ENCODE measurements around the gene NPAP1.
"Not testable (repeated sequence)": the region's sequence is repeated elsewhere in the genome, so short reads cannot be mapped to it uniquely, and the experiment has no call there.

Gene NPAP1, protein sequence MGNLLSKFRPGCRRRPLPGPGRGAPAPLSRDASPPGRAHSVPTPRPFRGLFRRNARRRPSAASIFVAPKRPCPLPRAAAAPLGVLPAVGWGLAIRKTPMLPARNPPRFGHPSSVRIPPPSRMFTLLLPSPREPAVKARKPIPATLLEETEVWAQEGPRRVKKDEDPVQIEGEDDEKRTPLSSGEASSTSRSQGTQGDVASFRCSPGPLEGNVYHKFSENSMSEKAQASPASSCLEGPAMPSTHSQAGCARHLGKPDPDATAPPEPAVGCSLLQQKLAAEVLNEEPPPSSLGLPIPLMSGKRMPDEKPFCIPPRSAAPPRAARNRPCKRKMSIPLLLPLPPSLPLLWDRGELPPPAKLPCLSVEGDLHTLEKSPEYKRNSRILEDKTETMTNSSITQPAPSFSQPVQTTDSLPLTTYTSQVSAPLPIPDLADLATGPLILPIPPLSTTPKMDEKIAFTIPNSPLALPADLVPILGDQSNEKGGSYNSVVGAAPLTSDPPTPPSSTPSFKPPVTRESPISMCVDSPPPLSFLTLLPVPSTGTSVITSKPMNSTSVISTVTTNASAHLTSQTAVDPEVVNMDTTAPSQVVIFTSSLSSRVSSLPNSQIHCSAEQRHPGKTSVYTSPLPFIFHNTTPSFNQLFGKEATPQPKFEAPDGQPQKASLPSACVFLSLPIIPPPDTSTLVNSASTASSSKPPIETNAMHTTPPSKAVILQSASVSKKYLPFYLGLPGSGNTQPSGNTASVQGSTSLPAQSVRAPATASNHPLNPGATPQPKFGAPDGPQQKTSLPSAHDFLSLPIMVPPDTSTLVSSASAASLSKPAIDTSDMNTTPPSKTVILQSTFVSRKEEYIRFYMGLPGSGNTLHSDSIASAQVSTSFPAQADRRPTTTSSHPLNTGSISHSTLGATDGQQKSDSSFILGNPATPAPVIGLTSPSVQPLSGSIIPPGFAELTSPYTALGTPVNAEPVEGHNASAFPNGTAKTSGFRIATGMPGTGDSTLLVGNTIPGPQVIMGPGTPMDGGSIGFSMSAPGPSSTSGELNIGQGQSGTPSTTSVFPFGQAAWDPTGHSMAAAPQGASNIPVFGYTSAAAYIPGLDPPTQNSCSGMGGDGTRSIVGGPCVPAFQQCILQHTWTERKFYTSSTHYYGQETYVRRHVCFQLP

DNA sequence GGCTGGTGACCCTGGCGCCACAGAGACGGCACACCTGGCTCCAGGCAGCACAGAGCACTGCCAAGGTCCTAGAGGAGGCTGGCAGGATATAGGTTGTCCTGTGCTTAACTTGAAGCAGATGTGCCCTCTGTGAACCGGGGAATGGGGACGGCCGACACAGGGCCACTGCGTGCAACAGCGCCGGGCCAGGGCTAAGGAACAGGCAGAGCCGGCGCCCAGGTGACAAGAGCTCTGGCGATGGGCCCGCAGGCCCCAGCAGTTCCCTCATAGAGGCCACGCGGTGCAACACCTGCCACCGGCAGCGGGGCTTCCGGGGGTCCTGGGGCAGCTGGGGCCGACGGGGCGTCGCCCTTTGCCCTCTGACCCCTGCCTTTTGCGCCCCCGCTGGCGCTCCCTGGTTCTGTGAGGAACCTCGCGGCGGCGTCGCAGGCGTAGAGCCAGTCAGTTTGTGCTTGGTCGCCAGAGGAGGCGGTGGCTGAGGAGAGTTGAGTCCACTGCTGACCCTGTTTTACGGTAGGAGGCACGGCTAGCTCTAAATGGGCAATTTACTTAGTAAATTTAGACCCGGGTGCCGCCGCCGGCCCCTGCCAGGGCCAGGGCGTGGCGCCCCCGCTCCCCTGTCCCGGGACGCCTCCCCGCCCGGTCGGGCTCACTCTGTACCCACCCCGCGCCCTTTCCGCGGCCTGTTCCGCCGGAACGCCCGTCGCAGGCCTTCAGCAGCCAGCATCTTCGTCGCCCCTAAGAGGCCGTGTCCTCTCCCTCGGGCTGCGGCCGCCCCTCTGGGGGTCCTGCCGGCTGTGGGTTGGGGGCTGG is at the start of gene NPAP1:
NPAP1 (plus strand) TSS at position 444 of the 813 bp plus-strand sequence; CDS start at position 537, 93 bp downstream.
- no peak for DNase-seq

DNA sequence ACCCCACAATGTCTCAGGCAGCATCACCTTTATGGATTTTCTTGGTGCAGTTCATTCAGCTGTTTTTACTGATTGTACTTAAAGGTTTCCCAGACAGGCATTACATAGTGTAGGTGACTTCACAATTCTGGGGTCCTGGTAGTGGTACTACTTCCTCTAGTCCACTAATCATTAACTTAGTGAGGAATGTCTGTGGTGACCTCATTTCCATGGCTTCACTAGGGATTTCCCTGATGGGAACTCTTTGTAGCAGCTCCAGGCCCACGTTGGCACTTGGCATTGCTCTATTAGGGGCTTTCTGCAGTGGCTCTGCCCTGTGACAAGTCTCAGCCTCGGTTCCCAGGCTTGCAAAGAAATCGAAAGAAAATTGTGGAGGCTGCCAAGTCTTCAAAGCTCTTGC is 48.1 kb upstream of the NPAP1 start:
- no peak for DNase-seq

DNA sequence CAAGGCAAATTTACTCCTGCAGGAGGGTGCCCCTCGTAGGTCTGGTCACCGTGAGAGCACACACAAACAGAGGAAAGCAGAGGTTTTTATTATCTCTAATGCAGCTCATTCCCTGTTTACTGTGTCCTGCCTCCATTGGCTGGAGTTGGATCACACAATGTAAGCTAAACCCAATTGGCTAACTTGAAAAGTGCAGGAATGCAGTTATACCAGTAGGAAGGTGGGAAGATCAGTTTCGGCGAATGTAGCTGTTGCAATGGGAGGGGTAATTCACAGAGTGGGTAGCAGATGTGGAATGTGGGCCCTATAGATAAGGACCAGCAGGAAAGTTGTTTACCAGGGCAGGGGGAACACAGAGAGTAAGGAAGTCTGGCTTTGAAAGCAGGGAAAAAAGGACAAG is 42.5 kb upstream of the NPAP1 start:
- no peak for DNase-seq

DNA sequence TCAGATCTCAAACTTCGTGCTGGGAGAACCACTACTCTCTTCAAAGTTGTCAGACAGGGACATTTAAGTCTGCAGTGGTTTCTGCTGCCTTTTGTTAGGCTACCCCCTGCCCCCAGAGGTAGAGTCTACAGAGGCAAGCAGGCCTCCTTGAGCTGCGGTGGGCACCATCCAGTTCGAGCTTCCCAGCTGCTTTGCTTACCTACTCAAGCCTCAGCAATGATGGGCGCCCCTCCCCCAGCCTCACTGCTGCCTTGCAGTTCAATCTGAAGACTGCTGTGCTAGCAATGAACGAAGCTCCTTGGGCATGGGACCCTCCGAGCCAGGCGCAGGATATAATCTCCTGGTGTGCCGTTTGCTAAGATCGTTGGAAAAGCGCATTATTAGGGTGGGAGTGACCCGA is 36.2 kb upstream of the NPAP1 start:
- DNase-seq: not testable (repeated sequence)

DNA sequence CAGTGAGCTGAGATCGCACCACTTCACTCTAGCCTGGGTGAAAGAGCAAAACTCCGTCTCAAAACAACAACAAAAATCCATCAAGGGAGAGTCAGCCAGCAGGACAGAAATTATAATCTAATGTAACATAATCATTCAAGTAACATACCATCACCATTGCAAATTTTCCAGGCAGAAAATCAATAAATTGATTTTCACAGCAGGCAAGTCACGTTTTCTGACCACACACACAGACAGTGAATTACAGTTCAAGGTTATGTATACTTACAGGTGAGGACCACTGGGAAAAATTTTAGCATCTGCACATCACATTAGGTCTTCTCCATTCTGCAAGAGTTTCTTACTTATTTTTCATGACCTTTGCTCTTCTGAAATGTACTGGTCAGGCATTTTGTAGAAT is 29.9 kb upstream of the NPAP1 start:
- DNase-seq: no peak

DNA sequence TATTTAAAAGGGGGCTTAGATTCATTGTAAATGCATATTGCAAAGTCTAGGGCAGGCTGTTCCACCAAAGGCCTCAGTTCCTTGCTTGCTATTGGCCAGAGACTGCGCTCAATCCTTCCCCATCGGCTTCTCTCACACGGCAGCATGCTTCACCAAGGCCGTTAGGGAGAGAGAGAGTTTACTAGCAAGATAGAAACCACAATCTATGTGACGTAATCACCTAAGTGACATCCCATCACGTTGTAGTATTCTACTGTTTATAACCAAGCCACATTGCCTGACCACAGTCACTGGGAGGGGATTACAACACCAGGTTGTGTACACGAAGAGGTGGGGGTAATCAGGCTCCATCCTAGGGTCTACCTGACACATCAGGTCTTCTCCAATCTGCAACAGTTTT is 16.0 kb upstream of the NPAP1 start:
- DNase-seq: no peak

DNA sequence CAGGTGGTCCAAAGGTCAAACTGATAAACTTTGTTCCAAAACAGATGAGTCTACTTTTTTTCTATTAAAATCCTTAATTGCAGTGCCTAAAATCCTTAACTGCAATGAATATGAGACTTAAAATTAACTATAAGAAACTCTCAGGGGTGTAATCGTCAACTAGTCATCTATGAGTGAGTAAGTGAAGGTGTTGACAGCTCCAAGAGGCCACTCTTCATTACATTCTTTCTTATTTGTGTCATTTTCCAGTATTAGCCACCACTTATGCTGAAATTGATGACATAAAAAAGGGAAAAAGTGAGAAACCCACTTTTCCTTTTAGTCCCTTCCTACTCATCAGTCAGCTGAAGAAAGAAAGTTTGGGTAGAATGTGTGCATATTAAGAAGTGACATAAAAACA is 12.6 kb upstream of the NPAP1 start:
- DNase-seq: no peak

DNA sequence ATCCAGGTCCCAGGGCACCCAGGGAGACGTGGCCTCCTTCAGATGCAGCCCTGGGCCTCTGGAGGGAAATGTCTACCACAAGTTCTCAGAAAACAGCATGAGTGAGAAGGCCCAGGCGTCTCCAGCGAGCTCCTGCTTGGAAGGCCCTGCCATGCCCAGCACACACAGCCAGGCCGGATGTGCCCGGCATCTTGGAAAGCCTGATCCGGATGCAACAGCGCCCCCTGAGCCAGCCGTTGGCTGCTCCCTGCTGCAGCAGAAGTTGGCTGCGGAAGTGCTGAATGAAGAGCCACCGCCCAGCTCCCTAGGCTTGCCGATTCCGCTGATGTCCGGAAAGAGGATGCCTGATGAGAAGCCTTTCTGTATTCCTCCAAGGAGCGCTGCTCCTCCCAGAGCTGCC is 856 bp downstream of the NPAP1 start:
- no peak for DNase-seq

DNA sequence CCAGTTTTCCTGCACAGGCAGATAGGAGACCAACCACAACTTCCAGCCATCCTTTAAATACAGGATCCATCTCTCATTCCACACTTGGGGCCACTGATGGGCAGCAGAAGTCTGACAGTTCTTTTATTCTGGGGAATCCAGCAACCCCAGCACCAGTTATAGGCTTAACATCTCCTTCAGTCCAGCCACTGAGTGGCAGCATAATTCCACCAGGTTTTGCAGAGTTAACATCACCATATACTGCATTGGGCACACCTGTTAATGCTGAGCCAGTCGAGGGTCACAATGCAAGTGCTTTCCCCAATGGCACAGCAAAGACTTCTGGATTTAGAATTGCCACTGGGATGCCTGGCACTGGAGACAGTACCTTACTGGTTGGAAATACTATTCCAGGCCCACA is 2.9 kb downstream of the NPAP1 start:
- no peak for DNase-seq

DNA sequence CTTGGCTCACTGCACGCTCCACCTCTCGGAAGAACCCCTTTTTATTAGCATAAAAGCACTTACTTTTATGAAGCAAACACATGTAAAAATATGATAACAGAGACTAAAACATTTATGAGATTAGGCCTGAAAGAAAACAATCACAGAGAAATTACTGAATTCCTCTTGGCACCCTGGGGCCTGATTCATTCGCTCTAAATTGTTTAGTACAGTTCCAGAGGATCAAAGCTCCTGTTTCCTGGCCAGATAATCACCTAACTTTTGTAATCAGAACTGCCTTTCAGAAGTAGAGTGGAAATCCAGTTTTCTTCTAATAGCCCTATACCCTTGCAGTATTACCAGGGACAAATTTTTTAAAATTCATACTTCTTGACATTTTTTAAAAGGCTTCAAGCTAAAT is 6.4 kb downstream of the NPAP1 start:
- no peak for DNase-seq

DNA sequence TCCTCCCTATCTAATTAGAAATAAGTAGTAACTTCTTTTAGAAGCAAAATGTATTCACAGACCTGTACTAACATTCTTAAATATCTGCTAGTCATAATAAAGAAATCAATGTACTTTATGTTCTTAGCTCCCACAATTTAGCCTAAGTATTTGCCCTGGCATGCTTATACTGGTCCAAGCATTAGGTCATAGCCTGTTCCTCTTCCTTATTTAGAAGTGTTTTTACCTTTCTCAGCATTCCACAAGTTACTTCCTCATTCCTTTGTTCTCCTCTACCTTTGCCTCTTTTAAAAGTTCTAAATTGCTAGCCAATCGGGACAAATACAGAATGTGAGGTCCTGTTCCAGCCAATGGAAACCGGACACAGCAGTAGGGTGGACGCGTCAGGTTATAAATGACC is 7.3 kb downstream of the NPAP1 start:
- DNase-seq: not testable (repeated sequence)

DNA sequence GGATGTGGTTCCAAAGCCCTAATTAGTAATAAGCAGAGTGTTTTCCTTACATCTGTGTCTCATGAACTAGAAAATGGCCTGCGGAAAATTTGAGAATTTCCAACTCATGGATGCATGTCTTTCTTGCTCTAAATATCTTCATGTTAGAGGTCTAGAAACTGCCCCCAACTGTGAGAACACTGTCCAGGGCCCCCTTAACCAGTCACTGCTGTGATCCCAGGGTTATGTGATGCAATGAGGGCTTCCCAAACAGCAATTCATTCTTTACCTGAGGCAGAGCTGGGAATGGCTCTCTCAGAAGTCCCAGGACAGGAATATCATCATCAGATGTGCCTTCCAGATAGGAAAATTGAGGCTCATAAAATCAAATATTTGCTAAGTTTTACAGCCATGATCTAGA is 8.2 kb downstream of the NPAP1 start:
- DNase-seq: no peak

DNA sequence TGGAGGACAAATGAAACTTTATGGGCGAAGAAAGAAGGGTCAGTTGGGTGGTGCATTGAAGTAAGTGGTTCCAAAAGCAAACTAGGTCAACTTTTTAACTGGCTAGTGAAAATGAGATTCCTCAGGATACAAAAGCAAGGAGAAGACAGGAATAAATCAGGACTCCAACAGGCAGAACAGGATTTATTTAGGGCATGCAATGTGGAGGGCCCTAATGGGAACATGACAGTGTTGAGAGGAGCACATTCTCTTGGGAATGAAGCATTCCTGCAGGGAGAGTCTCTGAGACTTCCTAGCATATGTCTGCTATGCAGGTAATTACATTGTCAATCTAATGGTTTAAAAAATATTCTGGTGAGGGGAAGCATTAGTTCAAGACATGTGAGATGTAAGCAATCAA is 8.7 kb downstream of the NPAP1 start:
- DNase-seq: no peak

DNA sequence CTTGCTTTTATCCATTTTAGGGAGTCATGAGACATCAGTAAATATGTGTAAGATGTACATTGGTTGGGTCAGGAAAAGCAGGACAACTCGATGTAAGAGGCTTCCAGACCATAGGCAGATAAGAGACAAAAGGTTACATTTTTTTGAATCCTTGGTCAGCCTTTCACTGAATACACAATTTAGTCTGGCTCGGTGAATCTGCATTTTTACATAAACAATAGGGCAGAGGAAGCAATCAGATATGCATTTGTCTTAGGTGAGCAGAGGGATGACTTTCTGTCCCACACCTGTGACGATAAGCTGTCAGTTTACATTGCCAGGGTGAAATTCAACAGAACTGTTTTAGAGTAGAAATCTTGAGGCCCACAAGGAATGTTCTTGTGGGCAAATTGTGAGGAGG is 20.6 kb downstream of the NPAP1 start:
- DNase-seq: no peak

DNA sequence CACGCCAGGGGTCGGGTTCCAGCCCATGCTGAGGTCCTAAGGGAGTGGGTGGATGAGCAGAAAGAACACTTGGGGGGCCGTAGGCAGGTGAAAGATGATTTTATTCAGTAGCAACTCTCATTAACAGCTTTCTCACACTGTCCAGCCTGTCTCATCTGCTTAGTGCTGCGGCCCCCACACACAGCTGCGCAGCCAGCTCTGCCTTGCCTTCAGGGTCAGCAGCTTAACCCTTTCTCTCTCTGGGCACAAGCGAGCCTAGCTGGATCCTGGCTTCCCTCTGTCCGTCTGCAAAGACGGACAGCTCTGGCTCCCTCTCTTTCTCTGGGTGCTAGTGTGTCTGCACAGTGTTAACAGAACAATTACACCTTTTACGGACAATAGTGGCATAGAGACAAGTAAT is 21.3 kb downstream of the NPAP1 start:
- no peak for DNase-seq

DNA sequence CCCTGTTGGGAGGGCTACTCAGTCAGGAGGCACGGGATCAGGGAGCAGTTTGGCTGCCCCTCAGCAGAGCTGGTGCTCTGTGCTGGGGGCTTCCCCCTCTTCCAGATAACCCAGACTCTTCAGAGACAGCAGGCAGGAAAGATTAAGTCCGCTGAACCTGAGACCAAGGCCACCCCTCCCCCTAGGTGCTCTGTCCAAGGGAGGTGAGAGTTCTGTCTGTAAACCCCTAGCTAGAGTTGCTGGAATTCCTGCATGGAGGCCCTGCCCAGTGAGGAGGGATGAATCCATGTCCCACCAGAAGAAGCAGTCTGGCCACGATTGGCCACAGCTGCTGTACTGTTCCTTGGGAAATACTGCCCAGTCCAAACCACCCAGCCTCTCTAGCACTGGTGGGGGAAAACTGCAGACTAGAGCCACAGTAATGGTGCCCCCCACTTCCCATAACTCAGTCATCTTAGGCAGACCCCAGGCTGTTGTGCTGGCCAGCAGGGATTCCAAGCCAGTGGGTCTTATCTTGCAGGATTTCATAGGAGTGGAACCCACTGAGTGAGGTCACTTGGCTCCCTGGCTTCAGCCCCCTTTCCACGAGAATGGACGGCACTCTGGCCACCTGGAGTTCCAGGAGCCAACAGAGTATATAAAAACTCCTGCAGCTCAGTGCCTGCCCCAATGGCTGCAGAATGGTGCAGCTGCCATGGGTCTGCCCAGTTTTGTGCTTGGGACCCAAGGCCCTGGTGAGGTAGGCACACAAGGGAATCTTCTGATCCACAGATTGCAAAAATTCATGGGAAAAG is 42.9 kb downstream of the NPAP1 start:
- no peak for DNase-seq

DNA sequence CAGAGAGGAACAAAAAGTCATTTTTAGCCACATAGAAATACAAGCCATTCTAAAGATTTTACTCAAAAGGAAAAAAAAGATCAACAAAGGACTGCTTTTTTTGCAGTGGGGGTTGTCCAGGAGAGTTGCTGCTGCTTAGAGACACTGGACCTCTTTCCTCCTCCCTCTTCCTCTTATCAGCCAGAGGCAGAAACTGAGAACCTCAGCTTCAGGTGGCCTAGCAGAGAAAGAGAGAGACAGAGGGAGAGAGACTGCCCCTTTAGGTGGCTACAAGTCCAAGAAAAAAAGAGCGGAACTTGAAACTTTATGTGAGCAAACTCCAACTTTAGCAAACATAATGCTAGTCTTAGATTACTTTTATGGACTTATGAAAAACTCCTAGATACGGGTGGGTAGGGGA is 54.2 kb downstream of the NPAP1 start:
- no peak for DNase-seq
